ENCODE measurements around the gene IGSF23. TPM values are rescaled to one million over a fixed set of nuclear protein-coding genes. Genes with fewer than 3 reads are reported as not detected.
"Not testable (repeated sequence)": the region's sequence is repeated elsewhere in the genome, so short reads cannot be mapped to it uniquely, and the experiment has no call there.

Gene IGSF23
- total RNA-seq, 2 experiments from 2014 or later, result not detected

DNA sequence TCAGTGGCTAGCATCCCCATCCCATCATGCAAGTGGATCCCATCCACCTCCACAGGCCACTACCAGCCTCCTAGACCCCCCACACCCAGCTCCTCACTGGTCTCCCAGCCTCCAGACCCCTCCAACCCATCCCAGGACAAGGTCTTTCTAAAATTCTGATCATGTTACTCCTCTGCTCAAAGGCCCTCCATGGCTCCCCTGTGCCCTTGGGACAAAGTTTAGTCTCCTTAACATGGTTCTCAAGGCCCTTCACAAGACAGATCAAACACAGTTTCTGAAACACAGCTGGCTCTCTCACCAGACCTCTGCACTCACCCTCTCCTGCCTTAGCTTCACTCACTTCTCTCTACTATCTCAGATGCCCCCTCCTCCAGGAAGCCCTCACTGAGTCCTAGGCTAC lies 67.2 kb downstream of the IGSF23 start:
- no peak overlapping the region for H3K4me3 Mint-ChIP-seq
- H3K9me3 Mint-ChIP-seq (ENCODE audit: insufficient read depth), result no peaks in the 10 kb centered on the region
- peaks cover 6% of the 10 kb centered on the region for H3K4me1 Mint-ChIP-seq (ENCODE audit: low read depth)
- DNase-seq (no peak), ATAC-seq (no peak)
- no peaks in the 10 kb centered on the region for H3K36me3 Mint-ChIP-seq (ENCODE audit: low read depth)
- H3K27me3 Mint-ChIP-seq (ENCODE audit: low read depth), result no peaks in the 10 kb centered on the region
- H3K27ac Mint-ChIP-seq, result no peak overlapping the region
- POLR2A ChIA-PET, result no interaction called here
- CTCF ChIA-PET, result interaction anchor here (1.1 to 1.3 kb wide), 3 partner anchors 9 to 43 kb away, joined by 3 to 4 read pairs (median 3); no protein-coding TSS in a partner anchor

- Mint-ChIP-seq H3K27ac (no peak overlapping the region), H3K4me1 (ENCODE audit: low read depth) (peaks cover 6% of the 10 kb centered on the region), H3K36me3 (ENCODE audit: low read depth) (no peaks in the 10 kb centered on the region), H3K9me3 (ENCODE audit: insufficient read depth) (no peaks in the 10 kb centered on the region), H3K4me3 (no peak overlapping the region), H3K27me3 (ENCODE audit: low read depth) (peaks cover 7% of the 10 kb centered on the region)
- CTCF ChIA-PET, result interaction anchor here (1.5 to 1.6 kb wide), 2 partner anchors 42 to 91 kb away, joined by 3 to 9 read pairs; no protein-coding TSS in a partner anchor
- POLR2A ChIA-PET, result no interaction called here
- DNase-seq (no peak), ATAC-seq (no peak)
Measured at GRCh38 chr19:44681992-44682790, 68.8 kb downstream of the IGSF23 start.

- H3K4me1 Mint-ChIP-seq (ENCODE audit: low read depth), result peaks cover 6% of the 10 kb centered on the region
- H3K27me3 Mint-ChIP-seq (ENCODE audit: low read depth), result peaks cover 10% of the 10 kb centered on the region
- H3K27ac Mint-ChIP-seq, result peak overlapping the region; percentile 7
- POLR2A ChIA-PET, result no interaction called here
- no peak for ATAC-seq
- no peaks in the 10 kb centered on the region for H3K36me3 Mint-ChIP-seq (ENCODE audit: low read depth)
- no peak for DNase-seq
- H3K4me3 Mint-ChIP-seq, result no peak overlapping the region
- CTCF ChIA-PET, result interaction anchor here (1.5 to 1.6 kb wide), 2 partner anchors 41 to 91 kb away, joined by 3 to 9 read pairs; no protein-coding TSS in a partner anchor
- H3K9me3 Mint-ChIP-seq (ENCODE audit: insufficient read depth), result no peaks in the 10 kb centered on the region
Measured at GRCh38 chr19:44682807-44683206, 69.4 kb downstream of the IGSF23 start.

GRCh38 chr19:44683434-44684210 lies 70.3 kb downstream of the IGSF23 start:
- Mint-ChIP-seq H3K27me3 (ENCODE audit: low read depth) (peaks cover 13% of the 10 kb centered on the region), H3K4me3 (no peak overlapping the region), H3K4me1 (ENCODE audit: low read depth) (peaks cover 6% of the 10 kb centered on the region), H3K27ac (no peak overlapping the region), H3K9me3 (ENCODE audit: insufficient read depth) (no peaks in the 10 kb centered on the region), H3K36me3 (ENCODE audit: low read depth) (no peaks in the 10 kb centered on the region)
- CTCF ChIA-PET, result interaction anchor here (1.0 to 1.6 kb wide), 3 partner anchors 41 to 90 kb away, joined by 3 to 9 read pairs (median 3); no protein-coding TSS in a partner anchor
- no peak for DNase-seq
- ATAC-seq, result no peak
- POLR2A ChIA-PET, result no interaction called here

- DNase-seq; H3K9me3 Mint-ChIP-seq (ENCODE audit: insufficient read depth); POLR2A ChIA-PET; H3K36me3 Mint-ChIP-seq (ENCODE audit: low read depth); CTCF ChIA-PET; H3K27ac Mint-ChIP-seq; H3K4me3 Mint-ChIP-seq; ATAC-seq: not testable (repeated sequence)
- Mint-ChIP-seq H3K27me3 (ENCODE audit: low read depth) (peaks cover 14% of the 10 kb centered on the region), H3K4me1 (ENCODE audit: low read depth) (peaks cover 12% of the 10 kb centered on the region)
Measured at GRCh38 chr19:44684396-44684795, 71.0 kb downstream of the IGSF23 start.

GRCh38 chr19:44684892-44685863 lies 71.8 kb downstream of the IGSF23 start:
- peak; percentile 41 for DNase-seq
- Mint-ChIP-seq H3K27ac (peak overlapping the region; percentile 1), H3K27me3 (ENCODE audit: low read depth) (peaks cover 14% of the 10 kb centered on the region), H3K9me3 (ENCODE audit: insufficient read depth) (no peaks in the 10 kb centered on the region), H3K4me1 (ENCODE audit: low read depth) (peaks cover 19% of the 10 kb centered on the region), H3K4me3 (no peak overlapping the region), H3K36me3 (ENCODE audit: low read depth) (no peaks in the 10 kb centered on the region)
- CTCF ChIA-PET, result interaction anchor here (1.0 to 1.1 kb wide), 2 partner anchors 39 to 87 kb away, joined by 4 to 8 read pairs; no protein-coding TSS in a partner anchor
- peak; percentile 49 for ATAC-seq
- POLR2A ChIA-PET, result no interaction called here

DNA sequence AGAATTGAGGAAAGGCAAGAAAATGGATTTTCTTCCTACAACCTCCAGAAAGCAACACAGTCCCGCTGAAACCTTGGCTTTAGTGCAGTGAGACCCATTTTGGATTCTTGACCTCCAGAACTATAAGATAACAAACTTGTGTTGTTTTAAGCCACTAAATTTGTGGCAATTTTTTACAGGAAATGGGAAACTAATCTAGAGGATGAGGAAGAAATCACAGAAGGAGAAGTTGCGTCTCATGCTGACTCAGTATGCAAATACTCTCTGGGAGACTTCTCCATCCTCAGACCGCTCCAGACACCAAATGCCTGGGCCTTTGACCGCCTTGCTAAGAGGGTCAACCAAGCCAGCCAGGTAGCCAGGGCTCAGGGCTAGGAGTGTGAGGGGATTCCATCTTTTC lies 72.5 kb downstream of the IGSF23 start:
- CTCF ChIA-PET, result interaction anchor here (1.1 to 1.3 kb wide), 2 partner anchors 38 to 85 kb away, joined by 5 to 8 read pairs; no protein-coding TSS in a partner anchor
- peaks cover 19% of the 10 kb centered on the region for H3K4me1 Mint-ChIP-seq (ENCODE audit: low read depth)

More for the DNA sequence above, 72.5 kb downstream of the IGSF23 start:
- POLR2A ChIA-PET, result no interaction called here
- DNase-seq (no peak), ATAC-seq (no peak)
- no peaks in the 10 kb centered on the region for H3K36me3 Mint-ChIP-seq (ENCODE audit: low read depth)
- H3K27me3 Mint-ChIP-seq (ENCODE audit: low read depth), result peaks cover 14% of the 10 kb centered on the region
- no peak overlapping the region for H3K27ac Mint-ChIP-seq
- H3K4me3 Mint-ChIP-seq, result no peak overlapping the region
- no peaks in the 10 kb centered on the region for H3K9me3 Mint-ChIP-seq (ENCODE audit: insufficient read depth)

Small RNA genes within 50 kb of the gene (microRNA-seq; reads per million reads assigned to microRNA genes)
- gene MIR4531, result not detected

Other genes starting within 250 kb of the IGSF23 start
- gene ZNF285, start 212.0 kb upstream of the IGSF23 start, total RNA-seq, result 1 to 10 TPM; 1.2 to 1.7 TPM
- 1 to 10 TPM; 2.2 TPM for gene ZNF229, start 165.1 kb upstream of the IGSF23 start, total RNA-seq
- 10 to 100 TPM; 12.1 to 12.5 TPM for gene ZNF180, start 113.0 kb upstream of the IGSF23 start, total RNA-seq
- gene CEACAM20, start 83.9 kb upstream of the IGSF23 start, total RNA-seq, result not detected
- 1 to 10 TPM; 4.6 to 5.2 TPM for gene PVR, start 30.3 kb downstream of the IGSF23 start, total RNA-seq
- under 1 TPM; 0.23 to 0.34 TPM for gene CEACAM19, start 57.9 kb downstream of the IGSF23 start, total RNA-seq
- not detected for gene CEACAM16, start 85.6 kb downstream of the IGSF23 start, total RNA-seq
- gene BCL3, start 135.1 kb downstream of the IGSF23 start, total RNA-seq, result 10 to 100 TPM; 22.4 to 25.1 TPM
- not detected for gene CBLC, start 164.3 kb downstream of the IGSF23 start, total RNA-seq
- gene BCAM, start 195.5 kb downstream of the IGSF23 start, total RNA-seq, result not detected
- under 1 TPM; 0.26 to 0.31 TPM for gene NECTIN2, start 232.7 kb downstream of the IGSF23 start, total RNA-seq